ENCODE data around the gene NR4A3.

Gene NR4A3

DNA sequence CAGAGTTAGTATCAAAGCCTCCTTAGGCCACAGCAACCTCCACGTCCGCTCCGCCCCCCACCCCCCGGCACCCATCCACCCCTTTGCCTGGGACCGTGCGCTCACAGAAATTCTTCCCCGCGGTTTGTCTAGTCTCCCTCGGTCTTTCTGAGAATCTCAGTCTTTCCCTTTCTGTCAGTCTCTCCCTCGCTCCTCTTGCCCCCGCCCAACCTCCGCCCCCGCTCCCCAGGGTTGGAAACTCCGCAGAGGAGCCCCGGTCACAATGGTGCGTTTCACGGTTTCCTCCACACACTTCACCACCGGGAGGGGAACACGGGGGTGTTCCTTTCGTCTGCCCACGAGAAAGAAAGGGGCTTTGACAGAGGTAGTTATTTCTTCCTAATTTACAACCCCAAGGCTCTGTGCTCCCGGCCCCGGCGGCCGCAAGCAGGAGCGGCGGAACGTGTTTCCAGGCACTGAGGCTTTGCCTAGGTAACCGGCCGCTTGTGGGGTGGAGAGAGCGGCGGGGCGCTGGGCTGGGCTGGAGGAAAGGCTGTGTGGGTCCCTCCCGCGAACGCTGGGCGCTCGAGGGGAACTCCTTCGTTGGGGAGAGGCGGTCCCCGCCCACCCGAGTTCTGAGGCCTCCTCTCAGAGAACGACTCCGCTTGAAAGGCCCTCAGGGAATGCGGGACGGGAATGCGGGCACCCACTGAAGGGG, 2.1 kb downstream of the NR4A3 start:
- Mint-ChIP-seq H3K9me3 (no peaks in the 10 kb centered on the region), H3K27ac (no peak overlapping the region), H3K4me3 (peak overlapping the region; percentile 92), H3K36me3 (ENCODE audit: low read depth) (no peaks in the 10 kb centered on the region), H3K27me3 (ENCODE audit: low read depth, poor library complexity) (peaks cover 86% of the 10 kb centered on the region), H3K4me1 (peaks cover 52% of the 10 kb centered on the region)
- TF ChIP-seq, protein P1, sequence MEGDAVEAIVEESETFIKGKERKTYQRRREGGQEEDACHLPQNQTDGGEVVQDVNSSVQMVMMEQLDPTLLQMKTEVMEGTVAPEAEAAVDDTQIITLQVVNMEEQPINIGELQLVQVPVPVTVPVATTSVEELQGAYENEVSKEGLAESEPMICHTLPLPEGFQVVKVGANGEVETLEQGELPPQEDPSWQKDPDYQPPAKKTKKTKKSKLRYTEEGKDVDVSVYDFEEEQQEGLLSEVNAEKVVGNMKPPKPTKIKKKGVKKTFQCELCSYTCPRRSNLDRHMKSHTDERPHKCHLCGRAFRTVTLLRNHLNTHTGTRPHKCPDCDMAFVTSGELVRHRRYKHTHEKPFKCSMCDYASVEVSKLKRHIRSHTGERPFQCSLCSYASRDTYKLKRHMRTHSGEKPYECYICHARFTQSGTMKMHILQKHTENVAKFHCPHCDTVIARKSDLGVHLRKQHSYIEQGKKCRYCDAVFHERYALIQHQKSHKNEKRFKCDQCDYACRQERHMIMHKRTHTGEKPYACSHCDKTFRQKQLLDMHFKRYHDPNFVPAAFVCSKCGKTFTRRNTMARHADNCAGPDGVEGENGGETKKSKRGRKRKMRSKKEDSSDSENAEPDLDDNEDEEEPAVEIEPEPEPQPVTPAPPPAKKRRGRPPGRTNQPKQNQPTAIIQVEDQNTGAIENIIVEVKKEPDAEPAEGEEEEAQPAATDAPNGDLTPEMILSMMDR (IDR thresholded peaks at IDR 0.05): no peak
- DNase-seq: peak; percentile 63

DNA sequence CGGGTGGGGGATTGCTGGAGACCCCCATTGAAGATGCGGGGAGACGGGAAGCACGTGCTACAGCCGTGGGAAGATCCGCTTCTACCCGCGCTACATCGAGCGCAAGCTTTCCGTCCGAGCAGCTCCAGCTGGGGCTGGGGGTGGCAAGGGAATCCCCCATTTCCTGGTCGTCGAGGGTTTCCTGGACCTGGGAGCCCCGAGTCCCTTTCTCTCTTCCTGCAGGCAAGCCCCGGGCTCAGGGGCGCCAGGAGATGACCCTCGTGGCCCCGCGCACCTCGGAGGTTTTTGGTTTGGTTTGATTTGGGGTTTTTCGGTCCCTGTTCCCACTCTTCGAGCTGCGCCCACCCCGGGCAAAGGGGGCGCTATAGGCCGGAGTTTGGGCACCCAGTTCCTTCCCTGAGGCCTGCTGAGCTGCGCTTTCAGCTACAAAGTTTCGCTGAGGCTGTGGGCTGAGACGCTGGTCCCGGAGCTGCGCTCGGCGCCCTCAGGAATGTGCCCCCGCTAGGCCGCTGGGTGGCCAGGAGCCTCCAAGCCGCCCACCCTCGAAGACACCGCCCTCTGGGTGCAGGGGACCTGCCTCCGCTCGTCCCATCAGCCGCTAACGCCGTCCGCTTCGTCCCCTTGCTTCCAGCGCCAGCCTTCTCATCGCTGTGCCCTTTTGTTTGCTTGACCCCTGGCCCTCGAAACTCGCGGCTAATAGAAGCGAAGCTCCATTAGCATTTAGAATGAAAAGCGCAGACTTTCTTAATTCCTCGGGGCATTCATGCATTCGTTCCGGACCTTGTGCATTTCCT, 2.9 kb downstream of the NR4A3 start:
- Mint-ChIP-seq H3K36me3 (ENCODE audit: low read depth) (no peaks in the 10 kb centered on the region), H3K9me3 (peaks cover 5% of the 10 kb centered on the region), H3K4me1 (peaks cover 53% of the 10 kb centered on the region), H3K4me3 (peak overlapping the region; percentile 92), H3K27ac (no peak overlapping the region), H3K27me3 (ENCODE audit: low read depth, poor library complexity) (peaks cover 94% of the 10 kb centered on the region)
- TF ChIP-seq, protein P1 (IDR thresholded peaks at IDR 0.05): peak; percentile 39
- DNase-seq: peak; percentile 67

DNA sequence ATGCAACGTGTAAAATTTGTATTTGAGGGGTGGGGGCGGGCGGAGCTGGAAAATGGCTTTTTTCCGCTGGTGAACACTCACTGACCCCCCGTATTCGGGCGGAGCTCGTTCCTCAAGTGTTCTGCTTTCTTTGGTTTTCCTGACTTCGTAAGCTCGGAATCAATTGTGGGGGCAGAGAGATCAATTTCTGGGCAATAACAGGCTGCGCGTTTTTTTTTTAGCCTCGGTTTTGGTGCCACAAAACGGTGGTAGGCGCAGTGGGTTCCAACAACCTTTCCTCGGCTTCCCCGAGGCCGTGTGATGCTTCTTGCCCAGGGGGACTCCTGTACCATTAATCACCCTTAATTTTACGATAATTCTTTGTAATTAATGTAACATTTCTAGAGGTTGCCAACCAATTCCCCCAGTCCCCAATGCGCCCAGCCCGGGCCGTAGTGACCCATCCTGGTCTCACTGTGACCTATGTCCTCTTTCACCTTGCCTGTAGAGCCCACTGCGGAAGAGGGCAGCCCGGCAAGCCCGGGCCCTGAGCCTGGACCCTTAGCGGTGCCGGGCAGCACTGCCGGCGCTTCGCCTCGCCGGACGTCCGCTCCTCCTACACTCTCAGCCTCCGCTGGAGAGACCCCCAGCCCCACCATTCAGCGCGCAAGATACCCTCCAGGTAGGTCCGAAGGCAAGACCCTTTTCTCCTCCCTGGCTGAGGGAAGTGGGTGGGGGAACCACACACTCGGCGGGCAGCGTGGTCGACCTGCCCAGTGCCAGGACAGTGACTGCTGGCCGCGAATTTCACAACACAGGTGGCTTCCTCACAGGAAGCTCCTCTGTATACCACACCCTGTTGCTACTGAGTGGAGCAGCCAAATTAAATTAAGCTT, 3.7 kb downstream of the NR4A3 start:
- Mint-ChIP-seq H3K36me3 (ENCODE audit: low read depth) (no peaks in the 10 kb centered on the region), H3K9me3 (peaks cover 5% of the 10 kb centered on the region), H3K4me1 (peaks cover 49% of the 10 kb centered on the region), H3K27ac (no peak overlapping the region), H3K27me3 (ENCODE audit: low read depth, poor library complexity) (peaks cover 97% of the 10 kb centered on the region), H3K4me3 (peak overlapping the region; percentile 76)
- DNase-seq: peak; percentile 35
- TF ChIP-seq, protein P1 (IDR thresholded peaks at IDR 0.05): no peak

DNA sequence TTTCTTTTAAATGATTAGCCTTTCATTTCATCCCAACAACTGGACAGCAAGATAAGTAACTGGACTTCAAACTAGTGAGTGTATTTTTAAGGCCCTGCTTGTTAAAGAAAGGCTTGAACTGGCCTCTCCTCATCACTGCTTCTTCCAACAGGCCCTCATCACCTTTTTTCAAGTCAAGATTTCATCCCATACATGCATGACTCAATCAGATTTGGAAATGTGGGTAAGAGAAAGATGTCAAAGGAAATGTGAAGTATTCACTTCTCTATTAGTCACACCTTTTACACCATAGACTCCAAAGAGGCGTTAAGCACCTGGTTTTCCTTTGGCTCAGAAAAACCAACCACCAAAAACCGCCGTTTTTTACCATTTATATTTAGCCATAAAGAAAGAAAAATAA, 4.9 kb downstream of the NR4A3 start:
- no peaks in the 10 kb centered on the region for H3K36me3 Mint-ChIP-seq (ENCODE audit: low read depth)
- H3K27ac Mint-ChIP-seq: no peak overlapping the region
- H3K27me3 Mint-ChIP-seq (ENCODE audit: low read depth, poor library complexity): peaks cover 99% of the 10 kb centered on the region
- H3K4me3 Mint-ChIP-seq: no peak overlapping the region
- DNase-seq: no peak
- H3K4me1 Mint-ChIP-seq: peaks cover 42% of the 10 kb centered on the region
- peaks cover 5% of the 10 kb centered on the region for H3K9me3 Mint-ChIP-seq
- TF ChIP-seq, protein P1 (IDR thresholded peaks at IDR 0.05): no peak

DNA sequence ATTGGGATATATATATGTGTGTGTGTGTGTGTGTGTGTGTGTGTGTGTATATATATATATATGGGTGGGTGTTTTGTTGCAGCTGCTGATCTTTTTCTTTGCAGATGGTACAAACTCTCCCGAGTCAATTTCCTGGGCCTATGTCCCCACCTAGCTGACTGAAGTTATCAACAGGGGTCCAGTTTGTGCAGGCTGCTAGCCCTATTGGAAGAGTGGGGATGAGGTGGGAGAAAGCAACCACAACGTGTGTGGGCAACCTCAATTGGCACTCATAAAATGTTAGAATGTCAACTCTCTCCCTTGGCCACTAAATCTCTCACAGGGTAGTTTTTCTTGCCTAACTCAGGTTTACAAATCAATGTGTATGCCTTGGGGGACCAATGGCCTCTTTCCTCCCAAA, 5.6 kb downstream of the NR4A3 start:
- Mint-ChIP-seq H3K4me1 (peaks cover 39% of the 10 kb centered on the region), H3K9me3 (peaks cover 5% of the 10 kb centered on the region), H3K27ac (no peak overlapping the region), H3K27me3 (ENCODE audit: low read depth, poor library complexity) (peaks cover 99% of the 10 kb centered on the region), H3K4me3 (no peak overlapping the region), H3K36me3 (ENCODE audit: low read depth) (no peaks in the 10 kb centered on the region)
- TF ChIP-seq, protein P1 (IDR thresholded peaks at IDR 0.05): no peak
- no peak for DNase-seq

All from nephron progenitor cell (in vitro differentiated cells).